Measurements from ENCODE around the gene GIPC1.

- TF ChIP-seq CTCF (IDR thresholded peaks at IDR 0.05) (no peak), POLR2A (IDR thresholded peaks at IDR 0.05) (no peak)
Observed at GRCh38 chr19:14450168-14450874, 45.6 kb downstream of the GIPC1 start.

Data from lower leg skin (tissue), 3 donors.